Spleen (tissue), 7 donors: ENCODE results near the gene RIMBP2.

Experiments
- POLR2A ChIP-seq, 3 donors: fragments of 450-650 bp; IDR thresholded peaks; one replicate each; pipeline ENCODE4 v1.5.1; 2017; ENCODE audit warnings: antibody characterized with exemption in 3 of 3, mild to moderate bottlenecking in 1 of 3
- POLR2AphosphoS5 ChIP-seq, 3 donors: sonication (generic); formaldehyde crosslinking; IDR thresholded peaks; one replicate each; pipeline ENCODE4 v1.5.1; 2017; ENCODE audit warnings: antibody characterized with exemption in 3 of 3
- TF ChIP-seq, protein P1 (sequence below), 11 experiments: fragments of 200-600 bp in 7 of 11; fragments of 450-650 bp in 4 of 11; sonication (generic) in 4 of 11; IDR thresholded peaks in 8 of 11; conservative IDR thresholded peaks in 3 of 11; 1 replicate in 7 of 11; 2 replicates in 4 of 11; pipeline versions ENCODE4 v1.4.0 to v1.8.0; 2016 to 2021; ENCODE audit warnings: antibody characterized with exemption in 11 of 11, inconsistent platforms in 4 of 11, mild to moderate bottlenecking in 1 of 11
- donor health status: DM: no; HTN: no; CAD: no; lungs with moderate emphysema.
- donor health status: DM: no; HTN: no; CAD: no.
- donor health status: DM: no; HTN: no; CAD: no.

GRCh38 chr12:130414381-130414780 lies 301.7 kb downstream of the RIMBP2 start:
- TF ChIP-seq, protein P1, sequence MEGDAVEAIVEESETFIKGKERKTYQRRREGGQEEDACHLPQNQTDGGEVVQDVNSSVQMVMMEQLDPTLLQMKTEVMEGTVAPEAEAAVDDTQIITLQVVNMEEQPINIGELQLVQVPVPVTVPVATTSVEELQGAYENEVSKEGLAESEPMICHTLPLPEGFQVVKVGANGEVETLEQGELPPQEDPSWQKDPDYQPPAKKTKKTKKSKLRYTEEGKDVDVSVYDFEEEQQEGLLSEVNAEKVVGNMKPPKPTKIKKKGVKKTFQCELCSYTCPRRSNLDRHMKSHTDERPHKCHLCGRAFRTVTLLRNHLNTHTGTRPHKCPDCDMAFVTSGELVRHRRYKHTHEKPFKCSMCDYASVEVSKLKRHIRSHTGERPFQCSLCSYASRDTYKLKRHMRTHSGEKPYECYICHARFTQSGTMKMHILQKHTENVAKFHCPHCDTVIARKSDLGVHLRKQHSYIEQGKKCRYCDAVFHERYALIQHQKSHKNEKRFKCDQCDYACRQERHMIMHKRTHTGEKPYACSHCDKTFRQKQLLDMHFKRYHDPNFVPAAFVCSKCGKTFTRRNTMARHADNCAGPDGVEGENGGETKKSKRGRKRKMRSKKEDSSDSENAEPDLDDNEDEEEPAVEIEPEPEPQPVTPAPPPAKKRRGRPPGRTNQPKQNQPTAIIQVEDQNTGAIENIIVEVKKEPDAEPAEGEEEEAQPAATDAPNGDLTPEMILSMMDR (IDR thresholded peaks at IDR 0.05 in 8 of 11, conservative IDR thresholded peaks at IDR 0.05 in 3 of 11): no peak
- TF ChIP-seq POLR2A (IDR thresholded peaks at IDR 0.05) (no peak), POLR2AphosphoS5 (IDR thresholded peaks at IDR 0.05) (no peak)
